ENCODE measurements around the gene TLE6. TPM values are rescaled to one million over a fixed set of nuclear protein-coding genes. Genes with fewer than 3 reads are reported as not detected.
A peak's percentile ranks its signal among the peaks of the same experiment; 100 is the strongest.
"Not testable (repeated sequence)": the region's sequence is repeated elsewhere in the genome, so short reads cannot be mapped to it uniquely, and the experiment has no call there.

Gene TLE6
- total RNA-seq (1.9 and 2.0 TPM in 2 replicates), polyA plus RNA-seq (1.6 and 2.1 TPM in 2 replicates), polyA minus RNA-seq (0.83 and 1.5 TPM in 2 replicates), Bru-seq, nascent RNA (percentile 16 among the genes with signal in this experiment), BruChase-seq, experiment 1, labeled RNA remaining after a 6-hour chase (percentile 28 among the genes with signal in this experiment), BruChase-seq, experiment 2, labeled RNA remaining after a 2-hour chase (percentile 26 among the genes with signal in this experiment)
- 1.0 and 1.4 TPM in 2 replicates for polyA plus RNA-seq (2011; cell fraction: cytosol; rRNA removed)
- 7.1 and 8.2 TPM in 2 replicates for polyA plus RNA-seq (2011; cell fraction: nucleus; rRNA removed)
- 0.83 and 2.2 TPM in 2 replicates for polyA plus RNA-seq (2012)
- 1.8 TPM for polyA minus RNA-seq (2011; cell fraction: cytosol; rRNA and poly(A)+ RNA removed)
- 1.5 TPM in 2 replicates for polyA minus RNA-seq (2011; cell fraction: nucleus; rRNA and poly(A)+ RNA removed)
- long read RNA-seq, partial matches to known transcripts = 1 of 2 reads
- long read RNA-seq, other reads (novel, unspliced or antisense) = 1 of 2 reads

- CTCF ChIA-PET = interaction anchor here (0.6 to 4.0 kb wide), 7 partner anchors 15 to 149 kb away, joined by 3 to 22 read pairs (median 3); no protein-coding TSS in a partner anchor
- dilution Hi-C loops (cut with MboI; ENCODE audit: extremely low pct_ligation_motif_present, low sequenced_read_pairs) = no loop called here
- H3K9me1 ChIP-seq (replicated peaks; ENCODE audit: control insufficient read depth, extremely low read depth, insufficient read depth, low read length) = no peaks in the 10 kb centered on the region
- no peaks in the 10 kb centered on the region for H3K9me3 ChIP-seq (replicated peaks; ENCODE audit: control insufficient read depth, insufficient read depth, low read length)
- peak within 1 kb of the TSS; percentile 79 for H3K4me2 ChIP-seq (ENCODE audit: insufficient read depth, low read length)
- H4K20me1 ChIP-seq (replicated peaks; ENCODE audit: control insufficient read depth, extremely low read depth, insufficient read depth, low read length) = no peaks in the 10 kb centered on the region
- no peaks in the 10 kb centered on the region for H3K36me3 ChIP-seq (ENCODE audit: control insufficient read depth in 2 of 2, extremely low read depth in 1 of 2, insufficient read depth in 2 of 2, low read length in 2 of 2)
- no peaks in the 10 kb centered on the region for H3K79me2 ChIP-seq (ENCODE audit: control insufficient read depth, insufficient read depth, low read length)
- peak within 1 kb of the TSS; percentile 15 to 47 (median 33) for H3K4me3 ChIP-seq (replicated peaks in 1 of 3; ENCODE audit: insufficient read depth in 1 of 3, low read depth in 1 of 3, low read length in 3 of 3)
- FAIRE-seq (peak; percentile 96), DNase-seq (ENCODE audit: low read depth, low spot score) (peak; percentile 92)
- H3K4me1 ChIP-seq (ENCODE audit: control insufficient read depth, extremely low read depth, insufficient read depth, low read length) = peaks cover 18% of the 10 kb centered on the region
- TF ChIP-seq FOS (IDR thresholded peaks at IDR 0.05; ENCODE audit: borderline replicate concordance, insufficient read depth, low read length) (no peak), POLR2AphosphoS5 (IDR thresholded peaks at IDR 0.05; ENCODE audit: insufficient read depth, low read depth, low read length) (peak; percentile 69)
- TF ChIP-seq, protein P1, sequence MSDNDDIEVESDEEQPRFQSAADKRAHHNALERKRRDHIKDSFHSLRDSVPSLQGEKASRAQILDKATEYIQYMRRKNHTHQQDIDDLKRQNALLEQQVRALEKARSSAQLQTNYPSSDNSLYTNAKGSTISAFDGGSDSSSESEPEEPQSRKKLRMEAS (IDR thresholded peaks at IDR 0.05; ENCODE audit: insufficient read depth, insufficient read length) = peak; percentile 94
- POLR2A ChIA-PET = interaction anchor here (0.6 kb wide), 1 partner anchor 1522 kb away, joined by 4 read pairs; no protein-coding TSS in a partner anchor
- intact Hi-C loops (cut with micrococcal nuclease) = loop anchor here (2.0 kb wide), 1 partner anchor 58 kb away; no protein-coding TSS in a partner anchor
- peak within 1 kb of the TSS; percentile 27 for H3K9ac ChIP-seq (replicated peaks; ENCODE audit: extremely low read depth, insufficient read depth, low read length)
- H2AFZ ChIP-seq (ENCODE audit: low read depth, low read length) = peak within 1 kb of the TSS; percentile 48
- H3K27me3 ChIP-seq (ENCODE audit: control insufficient read depth in 2 of 2, insufficient read depth in 2 of 2, low read length in 2 of 2) = no peaks in the 10 kb centered on the region
- peak within 1 kb of the TSS; percentile 40 for H3K27ac ChIP-seq (ENCODE audit: insufficient read depth, low read depth, low read length)
- BruUV-seq (replicated peaks) = no TSS peak
These were observed at the start of gene TLE6 for GRCh38 chr19:2977001-2977745. TSS of gene TLE6 (plus strand) at chr19:2977564. CDS start at chr19:2978234, 670 bp downstream.

DNA sequence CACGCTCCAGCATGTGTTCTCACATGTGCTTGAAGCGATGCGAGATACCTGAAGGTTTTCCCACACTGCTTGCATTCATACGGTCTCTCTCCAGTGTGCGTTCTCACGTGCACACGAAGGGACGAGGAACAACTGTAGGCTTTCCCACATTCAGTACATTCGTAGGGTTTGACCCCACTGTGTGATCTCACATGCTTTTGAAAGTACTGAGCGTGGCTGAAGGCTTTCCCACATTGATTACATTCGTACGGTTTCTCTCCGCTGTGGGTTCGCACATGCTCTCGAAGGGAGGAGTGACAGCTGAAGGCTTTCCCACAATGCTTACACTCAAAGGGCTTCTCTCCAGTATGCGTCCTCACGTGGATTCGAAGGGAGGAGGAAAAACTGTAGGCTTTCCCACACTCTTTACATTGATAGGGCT lies 43.9 kb upstream of the TLE6 start:
- Histone ChIP-seq H3K4me1 (ENCODE audit: control insufficient read depth, extremely low read depth, insufficient read depth, low read length) (no peaks in the 10 kb centered on the region), H3K27me3 (ENCODE audit: control insufficient read depth in 2 of 2, insufficient read depth in 2 of 2, low read length in 2 of 2) (no peaks in the 10 kb centered on the region), H3K9me3 (replicated peaks; ENCODE audit: control insufficient read depth, insufficient read depth, low read length) (peaks cover 17% of the 10 kb centered on the region), H4K20me1 (replicated peaks; ENCODE audit: control insufficient read depth, extremely low read depth, insufficient read depth, low read length) (no peaks in the 10 kb centered on the region), H3K4me2 (ENCODE audit: insufficient read depth, low read length) (no peak overlapping the region), H3K36me3 (ENCODE audit: control insufficient read depth in 2 of 2, extremely low read depth in 1 of 2, insufficient read depth in 2 of 2, low read length in 2 of 2) (peaks cover 12 to 32% of the 10 kb centered on the region in 2 experiments), H3K27ac (ENCODE audit: insufficient read depth, low read depth, low read length) (no peak overlapping the region), H3K79me2 (ENCODE audit: control insufficient read depth, insufficient read depth, low read length) (no peaks in the 10 kb centered on the region), H3K4me3 (replicated peaks in 1 of 3; ENCODE audit: insufficient read depth in 1 of 3, low read depth in 1 of 3, low read length in 3 of 3) (no peak overlapping the region), H3K9me1 (replicated peaks; ENCODE audit: control insufficient read depth, extremely low read depth, insufficient read depth, low read length) (no peaks in the 10 kb centered on the region), H2AFZ (ENCODE audit: low read depth, low read length) (no peak overlapping the region), H3K9ac (replicated peaks; ENCODE audit: extremely low read depth, insufficient read depth, low read length) (no peak overlapping the region)
- POLR2A ChIA-PET = no interaction called here
- TF ChIP-seq FOS (IDR thresholded peaks at IDR 0.05; ENCODE audit: borderline replicate concordance, insufficient read depth, low read length) (no peak), MYC (IDR thresholded peaks at IDR 0.05; ENCODE audit: low read depth, low read length) (no peak), POLR2AphosphoS5 (IDR thresholded peaks at IDR 0.05; ENCODE audit: insufficient read depth, low read depth, low read length) (no peak)
- TF ChIP-seq, protein P1 (IDR thresholded peaks at IDR 0.05; ENCODE audit: insufficient read depth, insufficient read length) = no peak
- CTCF ChIA-PET = no interaction called here
- FAIRE-seq = no peak
- dilution Hi-C loops (cut with MboI; ENCODE audit: extremely low pct_ligation_motif_present, low sequenced_read_pairs) = no loop called here
- DNase-seq (ENCODE audit: low read depth, low spot score) = no peak
- TSS peak; percentile 11 for BruUV-seq (replicated peaks)
- intact Hi-C loops (cut with micrococcal nuclease) = no loop called here

GRCh38 chr19:2935863-2936262 lies 41.5 kb upstream of the TLE6 start:
- H3K27me3 ChIP-seq (ENCODE audit: control insufficient read depth in 2 of 2, insufficient read depth in 2 of 2, low read length in 2 of 2); H3K4me3 ChIP-seq (replicated peaks in 1 of 3; ENCODE audit: insufficient read depth in 1 of 3, low read depth in 1 of 3, low read length in 3 of 3); H3K9me1 ChIP-seq (replicated peaks; ENCODE audit: control insufficient read depth, extremely low read depth, insufficient read depth, low read length); FAIRE-seq; H3K9ac ChIP-seq (replicated peaks; ENCODE audit: extremely low read depth, insufficient read depth, low read length); dilution Hi-C loops (cut with MboI; ENCODE audit: extremely low pct_ligation_motif_present, low sequenced_read_pairs); DNase-seq (ENCODE audit: low read depth, low spot score); intact Hi-C loops (cut with micrococcal nuclease); CTCF ChIA-PET; BruUV-seq (replicated peaks); H3K4me1 ChIP-seq (ENCODE audit: control insufficient read depth, extremely low read depth, insufficient read depth, low read length); POLR2A ChIA-PET; H4K20me1 ChIP-seq (replicated peaks; ENCODE audit: control insufficient read depth, extremely low read depth, insufficient read depth, low read length); H3K4me2 ChIP-seq (ENCODE audit: insufficient read depth, low read length); H2AFZ ChIP-seq (ENCODE audit: low read depth, low read length); H3K79me2 ChIP-seq (ENCODE audit: control insufficient read depth, insufficient read depth, low read length); H3K27ac ChIP-seq (ENCODE audit: insufficient read depth, low read depth, low read length): not testable (repeated sequence)
- Histone ChIP-seq H3K36me3 (ENCODE audit: control insufficient read depth in 2 of 2, extremely low read depth in 1 of 2, insufficient read depth in 2 of 2, low read length in 2 of 2) (peaks cover 16 to 37% of the 10 kb centered on the region in 2 experiments), H3K9me3 (replicated peaks; ENCODE audit: control insufficient read depth, insufficient read depth, low read length) (peaks cover 17% of the 10 kb centered on the region)

Measured in endothelial cell of umbilical vein (primary cell).